ENCODE results near the gene MAST2.
A peak's percentile ranks its signal among the peaks of the same experiment; 100 is the strongest.

GRCh38 chr1:46065405-46065804, 262.0 kb downstream of the MAST2 start:
- TF ChIP-seq ZNF121 (CRISPR knock-in tag; IDR thresholded peaks at IDR 0.05) (no peak), CTCF (IDR thresholded peaks at IDR 0.05) (no peak), ATF2 (CRISPR knock-in tag; IDR thresholded peaks at IDR 0.05; ENCODE audit: borderline replicate concordance, low read depth) (no peak), CREM (CRISPR knock-in tag; IDR thresholded peaks at IDR 0.05) (no peak), ATF6 (CRISPR knock-in tag; IDR thresholded peaks at IDR 0.05) (no peak), CREB1 (CRISPR knock-in tag; IDR thresholded peaks at IDR 0.05) (no peak), USF1 (CRISPR knock-in tag; IDR thresholded peaks at IDR 0.05) (peak; percentile 48; the same call in 1 of the 2 replicates), AFF4 (CRISPR knock-in tag; IDR thresholded peaks at IDR 0.05; ENCODE audit: borderline replicate concordance) (no peak), ZNF317 (CRISPR knock-in tag; IDR thresholded peaks at IDR 0.05; ENCODE audit: borderline replicate concordance, low read depth) (no peak), STAT6 (CRISPR knock-in tag; conservative IDR thresholded peaks at IDR 0.05; ENCODE audit: low read depth) (no peak), SP1 (CRISPR knock-in tag; conservative IDR thresholded peaks at IDR 0.05) (no peak), NR2C2 (CRISPR knock-in tag; IDR thresholded peaks at IDR 0.05) (no peak), NFYB (CRISPR knock-in tag; conservative IDR thresholded peaks at IDR 0.05; ENCODE audit: low read depth) (no peak), IRF2 (CRISPR knock-in tag; IDR thresholded peaks at IDR 0.05; ENCODE audit: borderline replicate concordance, low read depth) (no peak)
